GM18951 (cell line): ENCODE measurements around the gene KIAA0825.
"Not testable (repeated sequence)": the region's sequence is repeated elsewhere in the genome, so short reads cannot be mapped to it uniquely, and the experiment has no call there.

ENCODE experiments used
- POLR2A ChIP-seq: IDR thresholded peaks from 4 replicates; pipeline ENCODE4 v1.6.1; 2011; ENCODE audit warnings: mild to moderate bottlenecking; ENCODE audit not compliant: insufficient read length, insufficient read depth; ENCODE audit errors: extremely low read depth
- in situ Hi-C: fragments of 300-500 bp; cut with MboI; formaldehyde crosslinking; loops from one replicate; pipeline ENCODE4 v1.12.0; 2022; ENCODE audit warnings: low sequenced_read_pairs, mixed read lengths, inconsistent platforms; ENCODE audit not compliant: unreplicated experiment

Gene KIAA0825

GRCh38 chr5:94623011-94623410 is 4.6 kb upstream of the KIAA0825 start:
- in situ Hi-C loops: no loop called here
- no peak for TF ChIP-seq POLR2A

GRCh38 chr5:94621763-94622162 is 3.4 kb upstream of the KIAA0825 start:
- TF ChIP-seq POLR2A: no peak
- in situ Hi-C loops: no loop called here

DNA sequence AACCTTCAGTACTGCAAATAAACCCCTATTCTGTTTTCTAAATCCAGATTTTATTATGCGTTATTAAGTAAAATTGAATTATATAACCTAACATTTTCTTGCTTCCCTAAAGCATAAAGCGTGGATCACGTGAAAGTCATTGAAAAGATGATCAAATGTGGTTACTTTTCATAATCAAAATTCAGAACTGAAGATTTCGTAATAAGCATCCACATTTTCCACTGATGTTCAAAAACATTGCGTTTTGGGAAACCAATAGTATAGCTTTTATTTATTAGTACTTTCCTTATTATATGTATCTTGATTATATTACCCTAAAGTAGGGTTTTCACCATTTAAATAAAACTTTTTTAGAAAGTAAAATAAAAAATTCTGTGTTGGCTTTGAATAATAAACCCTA is 1.9 kb upstream of the KIAA0825 start:
- in situ Hi-C loops: no loop called here
- TF ChIP-seq POLR2A: no peak

DNA sequence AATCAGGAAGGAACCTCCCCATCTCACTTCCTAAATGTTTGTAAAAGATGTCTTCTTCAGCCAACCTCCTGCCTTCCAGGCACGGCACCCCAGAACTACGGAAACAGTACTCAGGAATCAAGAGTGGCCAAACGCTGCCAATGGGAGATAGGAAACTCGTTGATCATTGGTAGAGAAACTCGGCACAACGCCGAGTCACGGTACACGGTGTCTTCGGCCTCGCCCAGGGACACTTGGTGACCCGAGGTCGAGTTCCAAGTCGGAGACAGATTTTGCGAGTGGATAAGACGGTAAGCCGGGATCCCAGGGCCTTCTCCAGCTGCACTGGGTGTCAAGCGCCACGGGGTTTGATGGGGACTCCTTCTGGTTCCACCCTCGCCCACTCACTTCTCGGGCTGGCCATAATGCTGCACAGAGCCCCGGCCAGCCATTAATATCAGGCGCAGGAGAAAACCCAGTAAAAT is 343 bp downstream of the KIAA0825 start:
- in situ Hi-C loops: no loop called here
- no peak for TF ChIP-seq POLR2A

DNA sequence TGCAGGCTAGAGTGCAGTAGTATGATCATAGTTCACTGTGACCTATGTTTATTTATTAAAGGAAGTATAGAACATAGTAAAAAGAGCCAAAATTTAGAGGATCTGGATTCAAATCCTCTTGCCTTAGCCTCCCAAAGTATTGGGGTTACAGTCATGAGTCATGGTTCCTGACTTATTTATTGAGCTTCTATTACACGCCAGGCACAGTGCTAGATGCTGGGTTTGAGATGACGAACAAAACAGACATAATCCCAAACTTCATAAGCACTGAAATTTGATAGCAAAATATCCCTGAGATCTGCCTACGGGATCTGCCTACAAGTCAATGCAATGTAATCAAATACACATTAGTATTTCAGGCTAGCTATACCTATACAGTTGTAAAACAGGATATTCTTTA is 2.5 kb downstream of the KIAA0825 start:
- in situ Hi-C loops: no loop called here
- TF ChIP-seq POLR2A: no peak

DNA sequence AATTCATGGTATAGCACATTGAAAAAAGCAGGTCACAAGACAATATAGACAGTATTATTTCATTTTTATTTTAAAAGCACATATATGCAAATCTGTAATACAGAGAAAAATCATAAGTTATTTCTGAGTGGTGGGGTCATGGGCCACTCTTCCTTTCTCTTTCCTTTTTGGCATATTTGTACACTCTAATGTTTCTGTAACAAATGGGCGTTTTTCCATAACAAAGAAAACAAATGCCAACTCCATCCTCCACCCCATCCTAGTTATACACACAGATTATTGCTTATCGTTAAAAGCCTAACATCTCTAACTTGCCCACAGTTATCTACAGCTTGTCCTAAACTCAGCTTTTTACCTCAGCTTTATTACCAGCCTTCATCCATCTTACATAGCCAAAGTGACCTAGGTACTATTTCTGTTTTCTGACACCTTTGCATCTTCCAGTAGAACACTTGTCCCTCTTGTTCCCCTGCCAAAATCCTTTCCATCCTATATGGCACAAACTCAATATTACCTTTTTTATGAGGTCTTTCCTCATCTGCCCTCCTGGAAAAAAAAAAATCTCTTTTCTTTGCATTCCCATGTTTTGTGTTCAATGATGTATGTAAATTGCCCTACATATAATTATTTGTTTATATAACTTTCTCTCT is 4.1 kb downstream of the KIAA0825 start:
- TF ChIP-seq POLR2A: no peak
- in situ Hi-C loops: no loop called here

DNA sequence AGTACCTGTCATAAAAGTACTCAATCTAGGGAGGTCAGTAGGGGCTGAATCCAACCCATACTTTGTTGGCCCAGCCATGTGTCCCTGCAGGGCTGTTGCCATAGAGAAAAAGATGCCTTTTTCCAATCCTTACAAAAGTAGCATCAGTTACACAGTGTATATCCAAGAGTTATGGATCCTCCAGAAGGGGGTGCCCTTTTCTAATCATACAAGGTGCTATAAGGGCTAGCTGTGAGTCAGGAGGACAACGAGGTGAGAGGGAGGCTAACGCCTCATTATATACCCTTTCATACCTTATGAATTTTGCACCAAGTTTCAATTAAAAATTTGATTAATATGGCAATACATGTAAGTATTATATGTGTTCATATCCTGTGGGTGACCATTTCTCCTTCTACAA is 4.8 kb downstream of the KIAA0825 start:
- in situ Hi-C loops: no loop called here
- TF ChIP-seq POLR2A: no peak

- no peak for TF ChIP-seq POLR2A
- in situ Hi-C loops: no loop called here
Observed at GRCh38 chr5:94595281-94595840, 23.0 kb downstream of the KIAA0825 start.

DNA sequence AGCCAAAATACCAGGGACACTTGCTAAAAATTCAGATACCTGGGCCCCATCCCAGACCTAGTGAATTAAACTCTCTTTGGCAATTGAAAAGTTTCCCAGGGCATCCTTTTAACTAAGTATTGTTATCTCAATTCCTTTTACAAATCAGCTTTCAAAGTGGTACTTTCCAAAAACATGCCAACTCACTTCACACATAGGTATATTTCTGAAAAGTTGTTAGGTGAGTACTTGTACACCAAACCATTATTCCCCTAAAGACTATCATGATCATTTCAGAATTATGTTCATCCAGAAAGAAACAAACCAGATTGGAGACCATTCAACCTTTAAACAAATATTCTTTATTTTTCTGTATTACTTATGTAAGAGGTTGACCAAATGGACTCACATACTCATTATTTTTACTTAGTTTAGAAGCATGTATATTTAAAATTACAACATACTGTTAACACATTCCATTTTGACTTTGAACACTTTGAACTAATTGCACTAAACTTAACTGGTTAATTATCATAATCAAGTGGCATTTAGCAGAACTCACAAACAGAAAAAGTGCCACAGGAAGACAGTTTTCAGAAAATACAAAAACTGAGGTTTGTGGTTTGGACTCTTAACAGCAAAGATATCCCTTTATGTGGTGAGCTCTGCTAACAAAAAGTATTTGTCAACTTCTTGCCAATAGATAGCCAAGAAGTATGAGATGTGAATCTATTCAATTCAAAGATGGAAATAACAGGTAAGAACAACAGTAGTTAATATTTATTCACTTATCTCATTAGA is 40.7 kb downstream of the KIAA0825 start:
- in situ Hi-C loops: no loop called here
- no peak for TF ChIP-seq POLR2A

GRCh38 chr5:94575196-94575595 is 43.2 kb downstream of the KIAA0825 start:
- TF ChIP-seq POLR2A: no peak
- in situ Hi-C loops: no loop called here

- in situ Hi-C loops: not testable (repeated sequence)
Observed at GRCh38 chr5:94573349-94573748, 45.1 kb downstream of the KIAA0825 start.

GRCh38 chr5:94571415-94571814 is 47.0 kb downstream of the KIAA0825 start:
- no peak for TF ChIP-seq POLR2A
- in situ Hi-C loops: no loop called here

DNA sequence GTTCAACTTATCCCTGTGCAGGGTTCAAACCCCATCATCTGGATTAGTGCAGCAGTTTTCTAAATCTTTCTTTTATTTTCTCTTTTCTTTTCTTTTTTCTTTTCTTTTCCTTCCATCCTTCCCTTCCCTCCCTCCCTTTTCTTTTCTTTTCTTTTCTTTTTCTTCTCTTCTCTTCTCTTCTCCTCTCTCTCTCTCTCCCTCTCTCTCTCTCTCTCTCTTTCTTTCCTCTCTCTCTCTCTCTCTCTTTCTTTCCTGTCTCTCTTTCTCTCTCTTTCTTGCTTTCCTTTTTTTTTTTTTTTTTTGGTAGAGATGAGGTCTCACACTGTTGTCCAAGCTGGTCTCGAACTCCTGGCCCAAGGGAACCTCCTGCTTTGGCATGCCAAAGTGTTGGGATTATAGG is 53.6 kb downstream of the KIAA0825 start:
- TF ChIP-seq POLR2A: no peak
- in situ Hi-C loops: no loop called here
